GM18520 (cell line): ENCODE data around the gene SPTBN5.

Source experiments
- ATAC-seq: cut with Tn5 transposase; IDR thresholded peaks from one replicate; pipeline ENCODE4 v1.9.1; 2021; ENCODE audit not compliant: unreplicated experiment

SPTBN5 gene

DNA sequence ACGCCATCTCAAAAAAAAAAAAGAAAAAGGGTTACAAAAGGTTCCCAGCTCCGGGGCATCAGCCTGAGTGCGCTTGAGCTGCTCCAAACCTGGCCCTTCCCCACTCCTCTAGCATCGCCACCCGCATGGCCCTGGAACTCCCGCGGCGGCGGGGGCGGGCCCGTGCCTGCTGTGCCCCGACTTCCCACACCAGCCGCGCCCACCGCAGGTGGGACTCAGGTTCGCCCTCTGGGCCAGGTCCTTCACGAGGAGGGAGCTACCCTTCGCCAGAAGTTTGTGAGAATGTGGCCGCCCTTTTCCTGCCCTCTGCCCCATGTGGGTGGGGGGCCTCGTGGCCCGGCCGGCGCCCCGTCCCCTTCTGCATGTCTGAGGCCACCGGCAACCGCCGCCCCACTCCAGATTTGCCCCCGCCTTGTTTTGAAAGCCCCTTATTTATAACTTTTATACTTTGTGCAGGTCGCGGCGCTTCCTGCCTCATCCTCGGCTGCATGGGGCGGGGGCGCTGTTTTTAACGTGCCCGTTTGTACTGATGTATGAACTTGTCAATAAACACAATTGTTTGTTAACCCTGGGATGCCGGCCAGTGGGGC, 66.5 kb downstream of the SPTBN5 start:
- ATAC-seq, result no peak

DNA sequence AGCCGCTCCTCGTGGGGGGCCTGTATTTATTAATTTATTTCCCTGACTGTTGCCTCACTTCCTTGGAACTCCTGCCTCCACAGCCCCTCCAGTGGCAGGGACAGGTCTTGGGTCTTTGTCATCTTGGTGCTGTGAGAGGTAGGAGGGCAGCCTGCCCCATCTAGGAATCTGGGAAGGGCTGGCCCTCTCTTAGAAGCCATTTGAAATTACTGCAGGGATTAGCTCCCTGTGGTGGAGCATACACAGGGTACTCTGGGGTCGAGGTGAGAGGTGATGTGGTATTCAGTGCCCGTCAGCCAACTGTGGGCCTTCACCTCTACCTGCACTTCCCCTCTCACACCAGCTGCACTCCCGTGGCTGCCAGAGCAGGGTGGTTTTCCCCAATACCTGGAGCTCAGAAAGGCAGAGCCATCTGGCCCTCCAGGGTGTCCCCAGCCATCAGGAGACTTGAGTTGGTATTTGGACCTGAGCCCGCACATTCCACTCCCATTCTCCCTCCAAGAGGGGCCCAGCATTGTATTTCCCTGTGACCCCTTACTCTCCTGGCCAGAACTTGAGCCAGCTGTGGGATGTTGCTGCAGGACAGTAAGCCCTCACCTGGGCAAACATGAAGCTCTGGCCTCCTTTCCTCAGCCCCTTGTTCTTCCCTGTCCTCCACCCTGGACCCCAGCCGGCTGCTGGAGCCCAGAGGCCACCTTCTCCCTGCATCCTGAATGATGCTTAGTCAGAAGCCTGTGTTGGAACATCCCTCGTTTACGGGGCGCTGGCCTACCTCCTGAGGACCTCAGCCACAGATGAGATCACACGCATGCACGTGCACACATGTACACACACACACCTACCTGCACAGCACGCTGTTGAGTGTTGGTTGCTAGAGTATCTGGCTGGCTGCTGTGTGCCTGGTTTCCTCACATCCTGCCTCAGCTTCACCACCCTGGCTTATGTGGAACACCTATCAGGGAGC, 68.0 kb downstream of the SPTBN5 start:
- no peak for ATAC-seq

DNA sequence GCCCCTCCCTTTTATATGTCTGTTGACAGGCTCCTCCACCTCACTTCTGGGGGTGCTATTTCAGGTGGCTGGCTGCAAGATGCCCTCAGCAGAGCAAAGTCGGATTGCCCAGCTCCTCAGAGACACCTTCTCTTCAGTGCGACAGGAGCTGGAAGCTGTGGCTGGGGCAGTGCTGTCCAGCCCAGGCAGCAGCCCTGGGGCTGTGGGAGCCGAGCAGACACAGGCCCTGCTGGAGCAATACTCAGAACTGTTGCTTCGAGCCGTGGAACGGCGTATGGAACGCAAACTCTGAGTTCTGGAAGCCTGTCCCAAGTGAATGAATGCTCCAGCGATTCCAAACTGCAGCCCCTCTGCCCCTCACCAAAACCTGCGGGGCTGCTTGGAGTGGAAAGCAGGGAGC, 68.7 kb downstream of the SPTBN5 start:
- no peak for ATAC-seq

GRCh38 chr15:41824062-41824745, 69.6 kb downstream of the SPTBN5 start:
- no peak for ATAC-seq

- no peak for ATAC-seq
Observed at GRCh38 chr15:41823502-41823901, 70.4 kb downstream of the SPTBN5 start.

DNA sequence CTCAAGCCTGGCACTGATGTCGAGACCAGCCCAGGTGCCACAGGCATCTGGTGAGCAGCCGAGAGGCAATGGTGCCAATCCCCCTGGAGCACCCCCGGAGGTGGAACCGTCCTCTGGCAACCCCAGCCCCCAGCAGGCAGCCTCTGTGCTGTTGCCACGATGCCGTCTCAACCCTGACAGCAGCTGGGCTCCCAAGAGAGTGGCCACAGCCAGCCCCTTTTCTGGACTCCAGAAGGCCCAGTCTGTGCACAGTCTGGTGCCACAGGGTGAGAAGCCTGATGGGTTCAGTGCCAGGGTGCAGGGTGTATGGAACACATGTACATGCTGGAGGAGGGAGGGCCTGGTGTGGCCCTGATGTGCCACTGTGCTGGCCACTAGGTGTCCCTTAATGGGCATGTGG, 70.9 kb downstream of the SPTBN5 start:
- no peak for ATAC-seq

DNA sequence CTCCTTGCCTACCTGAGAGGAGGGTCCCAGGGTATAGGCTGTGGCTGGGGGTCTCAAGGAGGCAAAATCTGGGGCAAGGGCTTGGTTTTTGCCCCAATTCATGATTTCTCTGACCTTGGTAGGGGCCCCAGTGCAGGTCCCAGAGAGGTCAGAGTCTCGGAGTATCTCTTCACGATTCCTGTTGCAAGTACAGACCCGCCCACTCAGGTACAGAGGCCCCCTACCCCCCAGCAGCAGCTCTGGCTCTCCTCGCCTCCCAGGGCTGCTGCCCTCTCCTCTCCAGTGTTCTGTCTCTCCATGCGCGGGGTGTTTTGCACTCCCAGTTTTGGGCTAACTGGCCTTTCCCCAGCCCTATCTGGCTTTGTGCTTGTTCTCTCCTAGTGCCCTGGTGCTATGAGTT, 71.4 kb downstream of the SPTBN5 start:
- no peak for ATAC-seq

- no peak for ATAC-seq
Observed at GRCh38 chr15:41821831-41822230, 72.0 kb downstream of the SPTBN5 start.

- no peak for ATAC-seq
Observed at GRCh38 chr15:41820791-41821423, 72.9 kb downstream of the SPTBN5 start.

DNA sequence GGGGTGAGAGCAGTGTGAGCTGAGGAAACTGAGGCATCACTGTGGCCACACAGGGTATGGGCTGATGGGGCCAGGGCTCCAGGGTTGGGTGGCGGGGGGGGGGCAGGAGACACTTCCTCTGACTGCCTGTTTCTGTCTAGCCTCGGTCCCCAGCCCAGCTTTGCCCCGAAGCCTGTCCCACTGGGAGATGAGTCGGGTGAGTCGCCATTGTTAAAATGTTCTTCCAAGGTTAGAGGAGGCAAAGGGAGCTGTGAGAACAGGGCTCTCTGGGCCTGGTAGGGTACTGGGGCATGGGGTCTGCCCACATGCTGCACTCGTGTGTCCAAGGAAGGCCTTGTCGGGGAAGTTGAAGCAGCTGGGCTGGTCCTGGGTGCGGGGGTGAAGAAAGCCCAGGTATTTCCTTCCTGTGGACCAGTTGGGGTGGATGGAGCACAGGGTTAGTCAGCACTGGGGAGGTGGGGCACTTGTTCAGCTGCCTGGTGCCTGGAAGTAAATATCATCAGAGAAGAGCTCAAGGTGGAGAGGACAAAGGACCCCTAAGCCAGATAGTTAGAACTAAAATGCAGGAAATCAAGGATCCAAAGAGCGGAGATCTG, 74.3 kb downstream of the SPTBN5 start:
- no peak for ATAC-seq

- ATAC-seq, result no peak
Observed at GRCh38 chr15:41817781-41818180, 76.1 kb downstream of the SPTBN5 start.

DNA sequence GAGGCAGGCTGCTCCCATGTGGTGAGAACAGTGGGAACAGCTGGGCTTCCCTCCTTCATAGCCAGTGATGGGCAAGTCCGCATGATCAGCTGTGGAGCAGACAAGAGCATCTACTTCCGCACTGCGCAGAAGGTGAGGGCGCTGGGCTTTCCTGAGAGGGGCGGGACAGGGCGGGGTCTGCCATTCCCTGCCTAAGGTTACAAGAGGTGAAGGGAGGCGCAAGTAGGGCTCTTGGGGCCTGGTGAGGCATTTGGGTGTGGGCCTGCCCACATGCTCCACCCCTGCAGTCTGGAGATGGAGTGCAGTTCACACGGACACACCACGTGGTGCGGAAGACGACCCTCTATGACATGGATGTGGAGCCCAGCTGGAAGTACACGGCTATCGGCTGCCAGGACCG, 76.5 kb downstream of the SPTBN5 start:
- no peak for ATAC-seq

GRCh38 chr15:41816788-41817187, 77.1 kb downstream of the SPTBN5 start:
- ATAC-seq, result no peak

- no peak for ATAC-seq
Observed at GRCh38 chr15:41814534-41814933, 79.3 kb downstream of the SPTBN5 start.

GRCh38 chr15:41813426-41813825, 80.4 kb downstream of the SPTBN5 start:
- ATAC-seq, result no peak

GRCh38 chr15:41812820-41813375, 81.0 kb downstream of the SPTBN5 start:
- ATAC-seq, result no peak

DNA sequence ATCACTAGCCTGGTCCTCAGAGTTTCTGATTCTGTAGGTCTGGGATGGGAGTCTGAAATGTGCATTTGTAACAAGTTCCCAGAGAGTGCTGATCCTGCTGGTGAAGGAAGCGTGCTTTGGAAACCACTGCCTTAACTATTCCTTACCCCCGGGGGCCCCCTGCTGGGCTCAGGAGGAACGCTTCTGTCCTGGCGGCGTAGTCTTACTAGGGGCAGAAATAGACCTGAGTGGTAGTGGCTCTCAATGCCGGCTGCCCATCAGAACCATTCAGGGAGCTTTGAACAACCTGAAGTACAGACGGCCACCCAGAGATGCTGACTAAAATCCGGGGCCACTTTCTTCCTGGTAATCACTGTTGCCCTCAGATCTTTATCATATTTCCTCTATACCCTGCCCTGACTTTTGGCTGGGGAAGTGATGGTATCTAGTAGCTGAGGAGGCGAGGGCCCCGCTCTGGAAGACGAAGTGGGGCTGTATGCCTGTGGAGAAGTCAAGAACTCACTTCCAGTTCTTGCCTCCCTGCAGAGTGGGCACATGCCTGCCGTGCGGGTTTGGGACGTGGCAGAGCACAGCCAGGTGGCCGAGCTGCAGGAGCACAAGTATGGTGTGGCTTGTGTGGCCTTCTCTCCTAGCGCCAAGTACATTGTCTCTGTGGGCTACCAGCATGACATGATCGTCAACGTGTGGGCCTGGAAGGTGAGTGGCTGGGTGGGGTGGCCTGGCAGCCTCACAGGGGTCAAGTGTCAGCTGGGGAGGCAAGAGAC, 82.2 kb downstream of the SPTBN5 start:
- ATAC-seq, result no peak

DNA sequence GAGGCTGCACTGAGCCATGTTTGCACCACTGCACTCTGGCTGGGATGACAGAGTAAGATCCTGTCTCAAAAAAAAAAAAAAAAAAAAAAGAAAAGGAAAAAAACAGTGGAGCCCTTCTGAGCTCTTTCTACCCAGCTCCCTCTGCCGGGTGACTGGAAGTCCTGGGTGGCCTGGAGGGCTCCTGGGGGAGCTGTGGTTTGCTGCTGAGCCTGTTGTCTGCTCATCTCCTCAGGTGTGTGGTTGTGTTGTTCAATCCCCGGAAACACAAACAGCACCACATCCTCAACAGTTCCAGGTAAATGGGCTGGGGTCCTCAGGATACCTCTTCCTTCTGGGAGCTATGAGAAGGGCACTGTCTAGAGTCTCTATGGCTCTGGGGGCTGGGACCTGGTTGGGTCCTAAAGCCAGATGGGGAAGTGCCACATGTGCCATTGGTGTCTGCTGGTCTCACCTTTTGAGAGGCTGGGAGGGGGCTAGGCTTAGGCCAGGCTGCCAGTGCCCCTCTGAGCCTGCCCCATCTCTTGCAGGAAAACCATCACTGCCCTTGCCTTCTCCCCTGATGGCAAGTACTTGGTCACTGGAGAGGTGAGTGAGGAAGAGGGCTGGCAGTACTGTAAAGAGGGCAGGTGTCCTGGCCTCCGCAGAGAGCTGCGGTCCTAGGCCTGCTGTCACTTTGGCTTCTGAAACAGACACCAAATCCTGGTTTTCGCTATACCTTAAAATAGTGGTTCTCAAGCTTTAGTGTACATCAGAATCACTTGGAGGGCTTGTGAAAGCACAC, 83.0 kb downstream of the SPTBN5 start:
- no peak for ATAC-seq

- ATAC-seq, result no peak
Observed at GRCh38 chr15:41809526-41810220, 84.2 kb downstream of the SPTBN5 start.
